ENCODE data around the gene GSTM2. TPM values are rescaled to one million over a fixed set of nuclear protein-coding genes. Genes with fewer than 3 reads are reported as not detected.

The GSTM2 gene
- total RNA-seq, 1 donor from 2014 or later: 76.9 TPM

- Mint-ChIP-seq H3K9me3 (ENCODE audit: low read depth) (no peaks in the 10 kb centered on the region), H3K27me3 (peaks cover 14% of the 10 kb centered on the region), H3K4me3 (ENCODE audit: low read depth) (no peak overlapping the region), H3K36me3 (ENCODE audit: insufficient read depth) (no peaks in the 10 kb centered on the region), H3K4me1 (ENCODE audit: low read depth) (peaks cover 1% of the 10 kb centered on the region), H3K27ac (no peak overlapping the region)
- DNase-seq (ENCODE audit: low spot score, unreplicated experiment): no peak
- no peak for TF ChIP-seq CTCF (IDR thresholded peaks at IDR 0.05; ENCODE audit: unreplicated experiment)
These were observed 47.0 kb downstream of the GSTM2 start for GRCh38 chr1:109714661-109715372.

- Mint-ChIP-seq H3K27me3 (peaks cover 14% of the 10 kb centered on the region), H3K4me1 (ENCODE audit: low read depth) (peaks cover 1% of the 10 kb centered on the region), H3K27ac (no peak overlapping the region), H3K4me3 (ENCODE audit: low read depth) (no peak overlapping the region), H3K36me3 (ENCODE audit: insufficient read depth) (no peaks in the 10 kb centered on the region), H3K9me3 (ENCODE audit: low read depth) (no peaks in the 10 kb centered on the region)
- no peak for DNase-seq (ENCODE audit: low spot score, unreplicated experiment)
- TF ChIP-seq CTCF (IDR thresholded peaks at IDR 0.05; ENCODE audit: unreplicated experiment): no peak
These were observed 48.3 kb downstream of the GSTM2 start for GRCh38 chr1:109716121-109716520.

GRCh38 chr1:109716570-109717090, 48.8 kb downstream of the GSTM2 start:
- Mint-ChIP-seq H3K4me3 (ENCODE audit: low read depth) (no peak overlapping the region), H3K9me3 (ENCODE audit: low read depth) (no peaks in the 10 kb centered on the region), H3K4me1 (ENCODE audit: low read depth) (peaks cover 1% of the 10 kb centered on the region), H3K27me3 (peaks cover 14% of the 10 kb centered on the region), H3K27ac (no peak overlapping the region), H3K36me3 (ENCODE audit: insufficient read depth) (no peaks in the 10 kb centered on the region)
- no peak for DNase-seq (ENCODE audit: low spot score, unreplicated experiment)
- no peak for TF ChIP-seq CTCF (IDR thresholded peaks at IDR 0.05; ENCODE audit: unreplicated experiment)

GRCh38 chr1:109717729-109718128, 49.9 kb downstream of the GSTM2 start:
- H3K4me3 Mint-ChIP-seq (ENCODE audit: low read depth): no peak overlapping the region
- DNase-seq (ENCODE audit: low spot score, unreplicated experiment): no peak
- H3K36me3 Mint-ChIP-seq (ENCODE audit: insufficient read depth): no peaks in the 10 kb centered on the region
- peaks cover 1% of the 10 kb centered on the region for H3K4me1 Mint-ChIP-seq (ENCODE audit: low read depth)
- no peak for TF ChIP-seq CTCF (IDR thresholded peaks at IDR 0.05; ENCODE audit: unreplicated experiment)
- no peak overlapping the region for H3K27ac Mint-ChIP-seq
- peaks cover 4% of the 10 kb centered on the region for H3K9me3 Mint-ChIP-seq (ENCODE audit: low read depth)
- peaks cover 14% of the 10 kb centered on the region for H3K27me3 Mint-ChIP-seq

- peak; percentile 23 for TF ChIP-seq CTCF (IDR thresholded peaks at IDR 0.05; ENCODE audit: unreplicated experiment)
- H3K9me3 Mint-ChIP-seq (ENCODE audit: low read depth): peaks cover 4% of the 10 kb centered on the region
- H3K36me3 Mint-ChIP-seq (ENCODE audit: insufficient read depth): no peaks in the 10 kb centered on the region
- H3K27ac Mint-ChIP-seq: peak overlapping the region; percentile 23
- DNase-seq (ENCODE audit: low spot score, unreplicated experiment): no peak
- H3K27me3 Mint-ChIP-seq: peaks cover 14% of the 10 kb centered on the region
- peaks cover 1% of the 10 kb centered on the region for H3K4me1 Mint-ChIP-seq (ENCODE audit: low read depth)
- no peak overlapping the region for H3K4me3 Mint-ChIP-seq (ENCODE audit: low read depth)
These were observed 50.6 kb downstream of the GSTM2 start for GRCh38 chr1:109718495-109718894.
